ENCODE data around the gene CD86. TPM values are rescaled to one million over a fixed set of nuclear protein-coding genes. Genes with fewer than 3 reads are reported as not detected.
A peak's percentile ranks its signal among the peaks of the same experiment; 100 is the strongest.

The CD86 gene
- total RNA-seq: 1 to 10 TPM; 2.9 to 4.0 TPM
- 1 to 10 TPM; 1.7 to 2.3 TPM for polyA plus RNA-seq

GRCh38 chr3:122055215-122055614 is at the start of gene CD86:
Gene CD86 (plus strand): TSS chr3:122055362. CDS start chr3:122055490, 128 bp downstream.
- no peak for DNase-seq (ENCODE audit: low spot score)
- WGBS: 51% methylated on average over 3 of the region's 3 CpGs
- Histone ChIP-seq H3K27ac (ENCODE audit: low read depth in 1 of 2, low read length in 2 of 2) (no peak within 1 kb of the TSS), H3K27me3 (ENCODE audit: control insufficient read depth in 4 of 4, insufficient read depth in 4 of 4, low read length in 3 of 4) (peaks cover 0 to 3% (median 0%) of the 10 kb centered on the region in 4 donors), H3K4me1 (ENCODE audit: control insufficient read depth in 4 of 4, insufficient read depth in 4 of 4, low read length in 3 of 4) (no peaks in the 10 kb centered on the region), H3K4me3 (ENCODE audit: low read depth in 1 of 3, low read length in 3 of 3) (no peak within 1 kb of the TSS), H3K36me3 (ENCODE audit: control insufficient read depth in 4 of 4, insufficient read depth in 3 of 4, low read depth in 1 of 4, low read length in 3 of 4) (no peaks in the 10 kb centered on the region), H3K9ac (ENCODE audit: low read depth in 1 of 2, low read length in 2 of 2) (no peak within 1 kb of the TSS), H3K9me3 (ENCODE audit: control insufficient read depth in 4 of 4, low read length in 3 of 4) (no peaks in the 10 kb centered on the region)
- TF ChIP-seq FOXA1 (IDR thresholded peaks at IDR 0.05) (no peak), TAF1 (conservative IDR thresholded peaks at IDR 0.05) (peak; percentile 26), RAD21 (IDR thresholded peaks at IDR 0.05) (no peak), GABPA (IDR thresholded peaks at IDR 0.05 in 1 of 2, conservative IDR thresholded peaks at IDR 0.05 in 1 of 2) (no peak)

GRCh38 chr3:122006267-122006666 is 48.9 kb upstream of the CD86 start:
- H3K27ac ChIP-seq (ENCODE audit: low read depth in 1 of 2, low read length in 2 of 2): no peak overlapping the region
- no peaks in the 10 kb centered on the region for H3K4me1 ChIP-seq (ENCODE audit: control insufficient read depth in 4 of 4, insufficient read depth in 4 of 4, low read length in 3 of 4)
- H3K36me3 ChIP-seq (ENCODE audit: control insufficient read depth in 4 of 4, insufficient read depth in 3 of 4, low read depth in 1 of 4, low read length in 3 of 4): peaks cover 0 to 2% (median 0%) of the 10 kb centered on the region in 4 donors
- TF ChIP-seq, protein P1, sequence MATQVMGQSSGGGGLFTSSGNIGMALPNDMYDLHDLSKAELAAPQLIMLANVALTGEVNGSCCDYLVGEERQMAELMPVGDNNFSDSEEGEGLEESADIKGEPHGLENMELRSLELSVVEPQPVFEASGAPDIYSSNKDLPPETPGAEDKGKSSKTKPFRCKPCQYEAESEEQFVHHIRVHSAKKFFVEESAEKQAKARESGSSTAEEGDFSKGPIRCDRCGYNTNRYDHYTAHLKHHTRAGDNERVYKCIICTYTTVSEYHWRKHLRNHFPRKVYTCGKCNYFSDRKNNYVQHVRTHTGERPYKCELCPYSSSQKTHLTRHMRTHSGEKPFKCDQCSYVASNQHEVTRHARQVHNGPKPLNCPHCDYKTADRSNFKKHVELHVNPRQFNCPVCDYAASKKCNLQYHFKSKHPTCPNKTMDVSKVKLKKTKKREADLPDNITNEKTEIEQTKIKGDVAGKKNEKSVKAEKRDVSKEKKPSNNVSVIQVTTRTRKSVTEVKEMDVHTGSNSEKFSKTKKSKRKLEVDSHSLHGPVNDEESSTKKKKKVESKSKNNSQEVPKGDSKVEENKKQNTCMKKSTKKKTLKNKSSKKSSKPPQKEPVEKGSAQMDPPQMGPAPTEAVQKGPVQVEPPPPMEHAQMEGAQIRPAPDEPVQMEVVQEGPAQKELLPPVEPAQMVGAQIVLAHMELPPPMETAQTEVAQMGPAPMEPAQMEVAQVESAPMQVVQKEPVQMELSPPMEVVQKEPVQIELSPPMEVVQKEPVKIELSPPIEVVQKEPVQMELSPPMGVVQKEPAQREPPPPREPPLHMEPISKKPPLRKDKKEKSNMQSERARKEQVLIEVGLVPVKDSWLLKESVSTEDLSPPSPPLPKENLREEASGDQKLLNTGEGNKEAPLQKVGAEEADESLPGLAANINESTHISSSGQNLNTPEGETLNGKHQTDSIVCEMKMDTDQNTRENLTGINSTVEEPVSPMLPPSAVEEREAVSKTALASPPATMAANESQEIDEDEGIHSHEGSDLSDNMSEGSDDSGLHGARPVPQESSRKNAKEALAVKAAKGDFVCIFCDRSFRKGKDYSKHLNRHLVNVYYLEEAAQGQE (IDR thresholded peaks at IDR 0.05): no peak
- TF ChIP-seq NR2F2 (IDR thresholded peaks at IDR 0.05): no peak
- TF ChIP-seq MAX (IDR thresholded peaks at IDR 0.05): no peak
- TF ChIP-seq RXRA (IDR thresholded peaks at IDR 0.05): no peak
- TF ChIP-seq EGR1 (IDR thresholded peaks at IDR 0.05; ENCODE audit: low read depth in 2 of 2): no peak
- TF ChIP-seq, protein P2, sequence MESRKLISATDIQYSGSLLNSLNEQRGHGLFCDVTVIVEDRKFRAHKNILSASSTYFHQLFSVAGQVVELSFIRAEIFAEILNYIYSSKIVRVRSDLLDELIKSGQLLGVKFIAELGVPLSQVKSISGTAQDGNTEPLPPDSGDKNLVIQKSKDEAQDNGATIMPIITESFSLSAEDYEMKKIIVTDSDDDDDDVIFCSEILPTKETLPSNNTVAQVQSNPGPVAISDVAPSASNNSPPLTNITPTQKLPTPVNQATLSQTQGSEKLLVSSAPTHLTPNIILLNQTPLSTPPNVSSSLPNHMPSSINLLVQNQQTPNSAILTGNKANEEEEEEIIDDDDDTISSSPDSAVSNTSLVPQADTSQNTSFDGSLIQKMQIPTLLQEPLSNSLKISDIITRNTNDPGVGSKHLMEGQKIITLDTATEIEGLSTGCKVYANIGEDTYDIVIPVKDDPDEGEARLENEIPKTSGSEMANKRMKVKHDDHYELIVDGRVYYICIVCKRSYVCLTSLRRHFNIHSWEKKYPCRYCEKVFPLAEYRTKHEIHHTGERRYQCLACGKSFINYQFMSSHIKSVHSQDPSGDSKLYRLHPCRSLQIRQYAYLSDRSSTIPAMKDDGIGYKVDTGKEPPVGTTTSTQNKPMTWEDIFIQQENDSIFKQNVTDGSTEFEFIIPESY (IDR thresholded peaks at IDR 0.05): no peak
- no peak for TF ChIP-seq FOXA1 (IDR thresholded peaks at IDR 0.05)
- no peak for TF ChIP-seq FOXA2 (IDR thresholded peaks at IDR 0.05)
- TF ChIP-seq YY1 (IDR thresholded peaks at IDR 0.05): no peak
- no peak for TF ChIP-seq JUND (IDR thresholded peaks at IDR 0.05)
- TF ChIP-seq HNF4A (conservative IDR thresholded peaks at IDR 0.05): no peak
- TF ChIP-seq, protein P3, sequence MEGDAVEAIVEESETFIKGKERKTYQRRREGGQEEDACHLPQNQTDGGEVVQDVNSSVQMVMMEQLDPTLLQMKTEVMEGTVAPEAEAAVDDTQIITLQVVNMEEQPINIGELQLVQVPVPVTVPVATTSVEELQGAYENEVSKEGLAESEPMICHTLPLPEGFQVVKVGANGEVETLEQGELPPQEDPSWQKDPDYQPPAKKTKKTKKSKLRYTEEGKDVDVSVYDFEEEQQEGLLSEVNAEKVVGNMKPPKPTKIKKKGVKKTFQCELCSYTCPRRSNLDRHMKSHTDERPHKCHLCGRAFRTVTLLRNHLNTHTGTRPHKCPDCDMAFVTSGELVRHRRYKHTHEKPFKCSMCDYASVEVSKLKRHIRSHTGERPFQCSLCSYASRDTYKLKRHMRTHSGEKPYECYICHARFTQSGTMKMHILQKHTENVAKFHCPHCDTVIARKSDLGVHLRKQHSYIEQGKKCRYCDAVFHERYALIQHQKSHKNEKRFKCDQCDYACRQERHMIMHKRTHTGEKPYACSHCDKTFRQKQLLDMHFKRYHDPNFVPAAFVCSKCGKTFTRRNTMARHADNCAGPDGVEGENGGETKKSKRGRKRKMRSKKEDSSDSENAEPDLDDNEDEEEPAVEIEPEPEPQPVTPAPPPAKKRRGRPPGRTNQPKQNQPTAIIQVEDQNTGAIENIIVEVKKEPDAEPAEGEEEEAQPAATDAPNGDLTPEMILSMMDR (IDR thresholded peaks at IDR 0.05; ENCODE audit: low read depth, low read length, missing input control): no peak
- TF ChIP-seq HNF4G (IDR thresholded peaks at IDR 0.05): no peak
- no peak for TF ChIP-seq GABPA (IDR thresholded peaks at IDR 0.05 in 1 of 2, conservative IDR thresholded peaks at IDR 0.05 in 1 of 2)
- TF ChIP-seq, protein P4, sequence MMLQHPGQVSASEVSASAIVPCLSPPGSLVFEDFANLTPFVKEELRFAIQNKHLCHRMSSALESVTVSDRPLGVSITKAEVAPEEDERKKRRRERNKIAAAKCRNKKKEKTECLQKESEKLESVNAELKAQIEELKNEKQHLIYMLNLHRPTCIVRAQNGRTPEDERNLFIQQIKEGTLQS (IDR thresholded peaks at IDR 0.05): no peak
- TF ChIP-seq TAF1 (conservative IDR thresholded peaks at IDR 0.05): no peak
- H3K9me3 ChIP-seq (ENCODE audit: control insufficient read depth in 4 of 4, low read length in 3 of 4): no peaks in the 10 kb centered on the region
- WGBS: 86% methylated on average over 2 of the region's 2 CpGs
- H3K9ac ChIP-seq (ENCODE audit: low read depth in 1 of 2, low read length in 2 of 2): no peak overlapping the region
- no peak for DNase-seq (ENCODE audit: low spot score)
- H3K4me3 ChIP-seq (ENCODE audit: low read depth in 1 of 3, low read length in 3 of 3): no peak overlapping the region
- H3K27me3 ChIP-seq (ENCODE audit: control insufficient read depth in 4 of 4, insufficient read depth in 4 of 4, low read length in 3 of 4): no peaks in the 10 kb centered on the region

Data from liver (tissue), 9 donors.